Measurements from ENCODE around the gene CLRN3. TPM values are rescaled to one million over a fixed set of nuclear protein-coding genes. Genes with fewer than 3 reads are reported as not detected.

The CLRN3 gene
- total RNA-seq, 1 donor from 2014 or later, result 0.31 TPM

DNA sequence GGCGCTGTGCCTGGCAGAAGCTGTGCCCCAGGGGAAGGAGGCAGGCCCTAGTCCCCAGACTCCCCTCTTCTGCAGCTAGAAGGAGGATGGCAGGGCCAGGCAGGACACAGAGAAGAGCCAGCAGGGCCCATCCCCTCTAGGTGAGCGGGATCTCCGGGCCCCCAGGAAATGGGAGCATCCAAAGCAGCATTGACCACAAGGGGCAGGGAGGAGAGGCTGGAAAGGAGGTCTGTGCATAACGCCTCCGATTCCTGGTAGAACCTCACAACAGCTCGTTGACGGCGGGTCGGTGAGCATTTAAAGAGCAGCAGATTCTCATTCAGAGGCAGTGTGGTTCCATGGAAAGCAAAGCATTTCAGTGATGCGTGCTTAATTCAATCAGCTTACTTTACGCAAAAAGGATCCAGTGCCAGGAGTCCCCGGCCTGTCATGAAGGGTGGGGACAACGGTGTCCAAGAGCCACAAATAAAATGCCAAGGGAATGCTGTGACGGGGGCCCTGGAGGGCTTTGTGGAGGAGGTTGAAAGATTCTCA is 41.0 kb downstream of the CLRN3 start:
- no peaks in the 10 kb centered on the region for H3K36me3 Mint-ChIP-seq (ENCODE audit: low read depth, unreplicated experiment)
- no peak for TF ChIP-seq CTCF (IDR thresholded peaks at IDR 0.05; ENCODE audit: unreplicated experiment)
- no peaks in the 10 kb centered on the region for H3K27me3 Mint-ChIP-seq (ENCODE audit: unreplicated experiment)
- H3K27ac Mint-ChIP-seq (ENCODE audit: unreplicated experiment), result no peak overlapping the region
- H3K4me1 Mint-ChIP-seq (ENCODE audit: unreplicated experiment), result no peaks in the 10 kb centered on the region
- no peak overlapping the region for H3K4me3 Mint-ChIP-seq (ENCODE audit: unreplicated experiment)
- no peaks in the 10 kb centered on the region for H3K9me3 Mint-ChIP-seq (ENCODE audit: unreplicated experiment)
- no peak for DNase-seq (ENCODE audit: low spot score)

DNA sequence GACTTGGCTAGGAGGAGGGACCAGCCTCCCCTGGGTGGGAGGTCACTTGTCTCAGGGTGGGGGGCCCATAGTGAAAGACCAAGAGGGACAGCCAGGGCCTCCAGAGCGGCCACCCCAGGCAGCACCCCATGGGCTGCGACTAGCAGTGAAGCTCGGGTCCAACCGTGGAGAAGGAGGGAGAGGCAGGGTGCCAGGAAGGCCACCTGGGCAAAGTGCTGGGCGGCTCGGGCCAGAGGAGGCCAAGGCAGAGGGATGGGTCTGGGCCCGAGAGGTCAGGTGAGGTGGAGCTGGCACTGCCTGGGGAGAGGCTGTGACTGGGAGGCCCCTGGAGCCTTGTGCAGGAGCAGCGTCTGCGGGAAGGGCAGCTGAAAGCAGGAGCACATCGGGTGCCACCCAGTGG is 41.8 kb downstream of the CLRN3 start:
- no peaks in the 10 kb centered on the region for H3K4me1 Mint-ChIP-seq (ENCODE audit: unreplicated experiment)
- no peak for DNase-seq (ENCODE audit: low spot score)
- no peak overlapping the region for H3K27ac Mint-ChIP-seq (ENCODE audit: unreplicated experiment)
- no peak for TF ChIP-seq CTCF (IDR thresholded peaks at IDR 0.05; ENCODE audit: unreplicated experiment)
- no peak overlapping the region for H3K4me3 Mint-ChIP-seq (ENCODE audit: unreplicated experiment)
- peaks cover 2% of the 10 kb centered on the region for H3K27me3 Mint-ChIP-seq (ENCODE audit: unreplicated experiment)
- no peaks in the 10 kb centered on the region for H3K9me3 Mint-ChIP-seq (ENCODE audit: unreplicated experiment)
- no peaks in the 10 kb centered on the region for H3K36me3 Mint-ChIP-seq (ENCODE audit: low read depth, unreplicated experiment)

DNA sequence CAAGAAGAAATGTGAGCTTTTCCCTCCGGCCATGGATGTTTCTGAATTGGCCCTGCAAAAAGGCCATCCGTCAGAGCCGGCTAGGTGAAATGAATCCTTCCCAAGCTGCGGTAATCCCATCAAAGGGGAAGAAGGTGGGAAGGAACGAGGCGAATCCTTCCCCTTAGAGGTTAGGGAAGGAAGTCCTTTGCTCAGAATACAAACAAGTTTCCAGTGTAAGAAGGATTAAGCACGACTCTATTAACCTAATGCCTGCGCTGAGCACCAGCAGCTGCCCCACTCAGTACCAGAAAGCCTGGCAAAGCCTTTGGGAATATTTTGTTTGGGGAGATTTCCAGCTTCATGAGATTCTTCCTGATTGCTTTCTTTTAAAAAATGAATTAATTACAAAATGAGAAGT is 42.8 kb downstream of the CLRN3 start:
- Mint-ChIP-seq H3K27me3 (ENCODE audit: unreplicated experiment) (peaks cover 2% of the 10 kb centered on the region), H3K9me3 (ENCODE audit: unreplicated experiment) (no peaks in the 10 kb centered on the region), H3K4me3 (ENCODE audit: unreplicated experiment) (no peak overlapping the region), H3K36me3 (ENCODE audit: low read depth, unreplicated experiment) (no peaks in the 10 kb centered on the region), H3K4me1 (ENCODE audit: unreplicated experiment) (no peaks in the 10 kb centered on the region), H3K27ac (ENCODE audit: unreplicated experiment) (no peak overlapping the region)
- TF ChIP-seq CTCF (IDR thresholded peaks at IDR 0.05; ENCODE audit: unreplicated experiment), result no peak
- DNase-seq (ENCODE audit: low spot score), result no peak

DNA sequence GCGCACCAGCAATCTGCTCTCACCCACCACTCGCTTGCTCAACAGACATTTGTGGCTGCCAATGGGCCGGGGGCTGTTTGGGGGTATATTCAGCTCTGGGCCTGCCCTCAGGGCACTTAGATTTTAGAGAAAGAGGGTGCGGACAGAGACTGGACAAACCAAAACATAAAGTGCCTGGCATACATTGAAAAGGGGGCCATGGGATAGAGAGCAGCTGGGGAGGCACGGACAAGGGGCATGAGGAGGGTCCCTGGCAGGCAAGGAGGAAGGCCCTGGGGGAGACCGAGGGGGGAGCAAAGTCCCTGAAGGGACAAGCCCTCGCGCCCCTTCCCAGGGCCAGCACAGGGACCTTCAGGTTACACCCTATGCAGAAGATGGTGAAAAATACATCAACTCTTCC is 43.5 kb downstream of the CLRN3 start:
- Mint-ChIP-seq H3K27me3 (ENCODE audit: unreplicated experiment) (peaks cover 4% of the 10 kb centered on the region), H3K9me3 (ENCODE audit: unreplicated experiment) (no peaks in the 10 kb centered on the region), H3K4me1 (ENCODE audit: unreplicated experiment) (no peaks in the 10 kb centered on the region), H3K36me3 (ENCODE audit: low read depth, unreplicated experiment) (no peaks in the 10 kb centered on the region), H3K27ac (ENCODE audit: unreplicated experiment) (no peak overlapping the region), H3K4me3 (ENCODE audit: unreplicated experiment) (no peak overlapping the region)
- DNase-seq (ENCODE audit: low spot score), result no peak
- TF ChIP-seq CTCF (IDR thresholded peaks at IDR 0.05; ENCODE audit: unreplicated experiment), result no peak

GRCh38 chr10:127848226-127848625 is 44.5 kb downstream of the CLRN3 start:
- no peak for DNase-seq (ENCODE audit: low spot score)
- Mint-ChIP-seq H3K27me3 (ENCODE audit: unreplicated experiment) (peaks cover 5% of the 10 kb centered on the region), H3K27ac (ENCODE audit: unreplicated experiment) (no peak overlapping the region), H3K9me3 (ENCODE audit: unreplicated experiment) (no peaks in the 10 kb centered on the region), H3K4me1 (ENCODE audit: unreplicated experiment) (no peaks in the 10 kb centered on the region), H3K4me3 (ENCODE audit: unreplicated experiment) (no peak overlapping the region), H3K36me3 (ENCODE audit: low read depth, unreplicated experiment) (no peaks in the 10 kb centered on the region)
- TF ChIP-seq CTCF (IDR thresholded peaks at IDR 0.05; ENCODE audit: unreplicated experiment), result no peak

Data from endothelial cell (in vitro differentiated cells).